Measurements from ENCODE around the gene ARHGAP20.

DNA sequence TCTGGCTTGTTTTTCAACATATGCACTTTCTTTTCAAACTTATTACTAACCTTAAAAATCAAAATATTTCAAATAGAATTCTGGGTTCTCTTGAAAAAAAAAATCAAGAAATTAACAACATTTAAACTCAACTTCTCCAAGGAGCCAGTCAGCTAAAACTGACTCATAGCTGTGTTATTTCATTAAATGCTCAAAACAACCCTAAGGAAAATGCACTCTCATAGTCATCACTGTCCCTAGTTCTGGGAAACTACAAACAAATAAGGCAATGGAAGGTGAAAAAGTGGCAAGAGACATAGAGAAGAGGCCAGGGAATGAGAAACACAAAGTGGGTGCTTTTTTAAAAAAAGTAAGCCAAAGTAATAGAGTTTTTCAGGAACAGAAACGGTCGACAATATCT is 4.1 kb upstream of the ARHGAP20 start:
- TF ChIP-seq, protein P1, sequence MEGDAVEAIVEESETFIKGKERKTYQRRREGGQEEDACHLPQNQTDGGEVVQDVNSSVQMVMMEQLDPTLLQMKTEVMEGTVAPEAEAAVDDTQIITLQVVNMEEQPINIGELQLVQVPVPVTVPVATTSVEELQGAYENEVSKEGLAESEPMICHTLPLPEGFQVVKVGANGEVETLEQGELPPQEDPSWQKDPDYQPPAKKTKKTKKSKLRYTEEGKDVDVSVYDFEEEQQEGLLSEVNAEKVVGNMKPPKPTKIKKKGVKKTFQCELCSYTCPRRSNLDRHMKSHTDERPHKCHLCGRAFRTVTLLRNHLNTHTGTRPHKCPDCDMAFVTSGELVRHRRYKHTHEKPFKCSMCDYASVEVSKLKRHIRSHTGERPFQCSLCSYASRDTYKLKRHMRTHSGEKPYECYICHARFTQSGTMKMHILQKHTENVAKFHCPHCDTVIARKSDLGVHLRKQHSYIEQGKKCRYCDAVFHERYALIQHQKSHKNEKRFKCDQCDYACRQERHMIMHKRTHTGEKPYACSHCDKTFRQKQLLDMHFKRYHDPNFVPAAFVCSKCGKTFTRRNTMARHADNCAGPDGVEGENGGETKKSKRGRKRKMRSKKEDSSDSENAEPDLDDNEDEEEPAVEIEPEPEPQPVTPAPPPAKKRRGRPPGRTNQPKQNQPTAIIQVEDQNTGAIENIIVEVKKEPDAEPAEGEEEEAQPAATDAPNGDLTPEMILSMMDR (IDR thresholded peaks at IDR 0.05), result no peak
- no peak for TF ChIP-seq ZFX (IDR thresholded peaks at IDR 0.05; ENCODE audit: borderline replicate concordance)

Data from 22Rv1 (cell line).